ENCODE measurements around the gene AAGAB. TPM values are rescaled to one million over a fixed set of nuclear protein-coding genes. Genes with fewer than 3 reads are reported as not detected.

Gene AAGAB
- total RNA-seq, 1 experiment from 2014 or later: 46.3 TPM

Other genes with a start within 250 kb of the AAGAB start
- gene SMAD3, start 189.1 kb downstream of the AAGAB start, total RNA-seq (2014; rRNA removed; shearing (Covaris generic); ENCODE audit: low replicate concordance): 12.8 and 27.7 TPM in 2 replicates
- 2.4 and 4.0 TPM in 2 replicates for gene IQCH, start 125 bp upstream of the AAGAB start, total RNA-seq (2014; rRNA removed; shearing (Covaris generic); ENCODE audit: low replicate concordance)